GM18951 (cell line): Measurements from ENCODE around the gene ZDHHC4.
A peak's percentile ranks its signal among the peaks of the same experiment; 100 is the strongest.

Source experiments
- POLR2A ChIP-seq: IDR thresholded peaks from 4 replicates; pipeline ENCODE4 v1.6.1; 2011; ENCODE audit warnings: mild to moderate bottlenecking; ENCODE audit not compliant: insufficient read length, insufficient read depth; ENCODE audit errors: extremely low read depth
- in situ Hi-C: fragments of 300-500 bp; cut with MboI; formaldehyde crosslinking; loops from one replicate; pipeline ENCODE4 v1.12.0; 2022; ENCODE audit warnings: low sequenced_read_pairs, mixed read lengths, inconsistent platforms; ENCODE audit not compliant: unreplicated experiment

ZDHHC4 gene

DNA sequence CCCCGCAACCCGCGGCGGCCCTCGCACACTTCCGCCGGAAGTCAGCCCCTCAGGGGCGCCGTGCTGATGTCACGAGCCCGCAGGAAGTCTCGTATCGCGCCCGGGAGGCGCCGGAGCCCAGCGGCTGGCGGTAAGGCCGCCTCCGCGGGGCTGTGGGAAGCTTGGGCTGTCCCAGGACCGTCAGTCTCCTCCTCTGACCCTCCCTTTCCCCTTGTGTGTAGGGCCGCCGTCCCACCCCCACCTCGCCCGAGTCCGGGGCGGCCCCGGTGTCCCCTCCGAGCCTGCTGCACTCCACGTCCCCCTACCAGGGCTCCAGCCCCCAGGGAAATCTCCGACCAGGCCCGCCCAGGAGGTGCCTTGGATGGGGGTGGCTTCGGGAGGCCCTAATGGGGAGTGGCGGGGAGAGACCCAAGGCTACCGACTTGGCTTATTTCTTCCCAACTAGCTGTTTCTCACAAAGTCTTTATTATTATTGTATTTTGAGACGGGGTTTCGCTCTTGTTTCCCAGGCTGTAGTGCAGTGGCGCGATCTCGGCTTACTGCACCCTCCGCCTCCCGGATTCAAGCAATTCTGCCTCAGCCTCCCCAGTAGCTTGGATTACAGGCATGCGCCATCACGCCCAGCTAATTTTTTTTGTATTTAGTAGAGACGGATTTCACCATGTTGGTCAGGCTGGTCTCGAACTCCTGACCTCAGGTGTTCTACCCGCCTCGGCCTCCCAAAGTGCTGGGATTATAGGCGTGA is at the start of gene ZDHHC4:
Gene ZDHHC4, plus strand, starts transcription at position 86 of the 745 bp plus-strand sequence. CDS start 3,108 bp downstream, outside the sequence.
- in situ Hi-C loops, result no loop called here
- TF ChIP-seq POLR2A, result peak; percentile 98

DNA sequence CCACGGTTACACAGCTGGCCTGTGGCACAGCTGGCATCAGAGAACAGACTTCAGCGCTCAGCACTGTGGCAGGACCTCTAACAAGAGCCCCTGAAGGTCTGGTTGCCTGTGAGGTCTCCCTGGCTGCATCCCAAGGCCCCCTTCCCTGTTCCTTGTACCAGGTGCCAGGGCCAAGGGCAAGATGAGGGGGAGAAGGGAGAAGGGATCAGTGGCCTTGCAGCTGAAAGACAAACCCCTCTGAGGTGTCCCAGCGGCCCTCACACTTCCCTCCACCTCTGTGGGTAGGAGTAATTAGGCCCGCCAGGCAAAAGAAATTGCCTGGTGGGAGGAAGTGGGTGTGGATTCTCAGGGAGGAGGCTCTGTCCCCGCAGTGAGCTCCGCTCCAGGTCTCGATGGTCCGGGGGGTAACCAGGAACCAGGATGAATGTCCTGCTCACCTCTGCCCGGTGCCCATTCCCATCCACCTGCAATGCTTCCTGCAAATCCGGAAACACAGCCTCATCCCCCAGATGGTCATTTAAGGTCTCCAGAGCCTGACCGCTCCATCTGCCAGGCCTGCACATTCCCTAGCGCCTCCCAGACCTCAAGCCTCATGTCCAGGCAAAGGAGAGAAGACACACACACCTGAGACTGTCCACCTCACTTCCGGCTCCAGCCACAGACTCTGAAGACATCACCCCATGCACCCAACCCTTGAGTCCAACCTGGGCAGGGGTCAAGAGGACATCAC is 48.7 kb upstream of the ZDHHC4 start:
- in situ Hi-C loops, result no loop called here

DNA sequence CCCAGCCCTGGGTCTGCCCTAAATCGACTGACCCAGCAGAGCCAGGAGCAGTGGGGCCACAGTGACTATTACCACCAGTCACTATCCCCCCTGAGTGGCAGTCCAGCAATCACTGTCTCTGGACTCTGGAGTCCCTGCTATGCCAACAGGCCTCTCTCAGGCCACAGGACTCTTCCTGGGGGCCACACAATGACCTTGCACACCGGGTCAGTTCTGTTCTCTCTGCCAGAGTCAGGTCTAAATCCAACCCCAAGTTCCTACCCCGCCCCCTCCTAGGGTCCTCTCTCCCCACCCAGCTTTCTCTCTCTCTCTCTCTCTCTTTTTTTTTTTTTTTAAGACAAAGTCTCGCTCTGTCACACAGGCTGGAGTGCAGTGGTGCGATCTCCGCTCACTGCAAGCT is 47.6 kb upstream of the ZDHHC4 start:
- TF ChIP-seq POLR2A, result no peak
- in situ Hi-C loops, result no loop called here

More for the DNA sequence above, 48.7 kb upstream of the ZDHHC4 start:
- TF ChIP-seq POLR2A, result no peak

DNA sequence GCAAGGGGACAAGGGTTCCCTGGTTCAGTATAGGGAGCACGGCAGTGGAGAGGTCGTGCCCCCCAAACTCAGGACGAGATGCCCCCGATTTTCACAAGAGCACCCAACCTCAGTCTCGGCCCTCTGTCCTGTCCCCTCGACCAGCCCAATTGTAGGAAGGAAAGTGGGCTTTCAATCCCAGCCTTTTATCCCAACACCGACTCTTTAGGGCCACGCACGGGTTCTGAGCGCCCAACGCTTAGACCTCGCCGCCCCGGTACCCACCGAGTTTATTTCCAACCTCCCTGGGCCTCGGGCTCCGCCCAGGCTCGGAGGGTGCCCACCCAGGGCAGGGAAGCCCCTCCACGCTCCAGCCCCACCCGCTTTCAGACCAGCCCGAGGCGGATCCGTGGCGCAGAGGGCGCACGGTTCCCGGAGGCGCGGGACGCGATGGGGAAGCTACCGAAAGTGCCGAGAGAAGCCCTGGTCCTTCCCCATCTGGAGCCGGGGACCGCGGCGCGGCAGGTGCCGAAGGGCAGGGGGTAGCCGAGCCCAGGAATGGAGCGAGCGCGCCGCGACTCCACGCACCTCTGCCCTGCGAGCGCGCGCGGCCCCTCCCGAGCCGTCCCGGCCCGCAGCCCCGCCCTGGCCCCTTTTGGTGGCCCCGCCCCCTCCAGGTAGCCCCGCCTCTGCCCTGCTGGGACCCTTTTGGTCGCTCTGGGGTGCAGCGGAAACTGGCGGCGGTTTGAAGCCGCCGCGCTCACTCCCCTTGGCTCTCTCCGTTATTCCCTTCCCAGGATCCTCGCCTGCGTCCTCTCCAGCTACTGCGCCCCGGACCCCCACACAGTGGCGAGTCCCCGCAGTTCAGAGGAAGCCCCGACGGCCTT is 46.4 kb upstream of the ZDHHC4 start:
- in situ Hi-C loops, result no loop called here
- TF ChIP-seq POLR2A, result no peak

DNA sequence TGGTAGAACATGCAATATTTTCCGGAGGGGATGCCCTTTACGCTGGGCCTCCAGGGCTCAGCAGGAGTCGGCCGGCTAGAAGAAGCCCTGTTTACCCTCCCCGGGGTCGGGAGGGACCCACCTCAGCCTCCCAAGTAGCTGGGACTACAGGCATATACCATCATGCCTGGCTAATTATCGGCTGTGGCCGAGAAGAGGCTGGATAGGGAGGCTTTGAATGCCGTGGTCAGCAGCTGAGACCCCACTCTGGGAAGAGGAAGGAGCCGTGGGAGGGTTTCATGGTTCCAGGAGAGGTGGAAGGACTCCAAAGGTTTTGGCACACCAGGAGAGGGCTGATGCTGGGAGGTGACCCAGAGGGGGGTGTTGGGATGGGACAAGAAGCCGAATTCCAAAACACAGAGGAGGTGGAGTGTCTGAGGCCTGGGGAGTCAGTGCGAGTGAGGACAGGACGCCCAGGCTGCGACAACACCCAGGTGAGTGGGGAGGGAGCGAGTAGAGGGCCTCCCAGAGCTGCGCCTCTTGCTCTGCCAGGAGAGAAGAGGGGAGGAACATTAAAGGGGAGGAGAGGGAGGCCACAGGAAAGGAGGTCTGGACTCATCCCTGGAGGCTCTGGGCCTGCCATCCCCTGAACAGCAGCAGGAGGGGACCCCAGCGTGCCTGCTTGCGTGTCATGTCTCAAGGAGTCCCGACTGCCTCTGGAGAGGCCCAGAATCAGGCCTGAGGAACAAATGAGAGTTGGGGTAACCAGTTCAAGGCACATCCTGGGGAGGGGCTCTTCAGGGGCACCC is 45.6 kb upstream of the ZDHHC4 start:
- no peak for TF ChIP-seq POLR2A
- in situ Hi-C loops, result no loop called here

DNA sequence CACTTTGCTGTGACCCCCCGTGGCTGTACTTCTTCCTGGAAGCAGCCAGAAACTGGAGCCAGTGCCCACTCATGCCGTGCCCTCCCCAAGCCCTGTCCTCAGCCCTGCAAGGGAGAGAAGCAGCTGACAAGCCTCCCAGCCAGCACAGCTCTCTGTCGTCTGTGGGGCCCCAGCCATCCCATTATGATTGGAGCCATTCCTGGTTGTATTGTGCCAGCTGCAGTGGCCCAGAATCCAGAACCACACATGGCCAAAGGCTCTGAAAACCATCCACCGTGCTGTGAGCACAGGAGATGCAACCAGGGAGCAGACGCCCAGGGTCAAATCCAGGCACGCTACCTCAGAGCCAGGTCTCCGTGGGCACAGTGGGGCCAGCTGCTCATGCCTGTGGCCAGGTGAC is 44.7 kb upstream of the ZDHHC4 start:
- in situ Hi-C loops, result no loop called here
- TF ChIP-seq POLR2A, result no peak

DNA sequence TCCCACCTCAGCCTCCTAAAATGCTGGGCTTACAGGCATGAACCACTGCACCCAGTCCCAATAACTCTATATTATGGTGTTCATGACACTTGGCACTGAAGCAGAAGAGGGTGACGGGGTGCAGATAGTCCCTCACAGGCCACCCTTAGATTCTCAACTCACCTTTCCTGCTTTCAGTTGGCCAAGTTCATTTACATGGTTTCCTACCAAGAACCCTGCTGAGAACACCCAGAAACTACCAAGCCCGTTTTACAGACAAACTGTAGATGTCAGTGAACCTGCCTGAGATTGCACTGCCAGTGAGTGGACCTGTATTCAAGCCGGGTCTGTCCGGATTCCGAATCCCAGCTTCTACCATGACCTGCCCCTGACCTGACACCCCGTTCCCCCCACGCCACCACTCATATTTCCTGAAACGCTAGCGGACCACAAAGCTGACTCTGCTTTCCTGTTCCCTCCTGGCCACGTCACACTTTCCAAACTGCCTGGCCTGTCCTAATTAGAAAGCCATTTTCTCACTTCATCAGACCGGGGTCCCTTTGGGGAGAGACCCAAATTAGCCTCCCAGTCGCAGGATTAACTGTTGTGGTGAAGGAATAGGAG is 43.3 kb upstream of the ZDHHC4 start:
- in situ Hi-C loops, result no loop called here
- TF ChIP-seq POLR2A, result no peak

DNA sequence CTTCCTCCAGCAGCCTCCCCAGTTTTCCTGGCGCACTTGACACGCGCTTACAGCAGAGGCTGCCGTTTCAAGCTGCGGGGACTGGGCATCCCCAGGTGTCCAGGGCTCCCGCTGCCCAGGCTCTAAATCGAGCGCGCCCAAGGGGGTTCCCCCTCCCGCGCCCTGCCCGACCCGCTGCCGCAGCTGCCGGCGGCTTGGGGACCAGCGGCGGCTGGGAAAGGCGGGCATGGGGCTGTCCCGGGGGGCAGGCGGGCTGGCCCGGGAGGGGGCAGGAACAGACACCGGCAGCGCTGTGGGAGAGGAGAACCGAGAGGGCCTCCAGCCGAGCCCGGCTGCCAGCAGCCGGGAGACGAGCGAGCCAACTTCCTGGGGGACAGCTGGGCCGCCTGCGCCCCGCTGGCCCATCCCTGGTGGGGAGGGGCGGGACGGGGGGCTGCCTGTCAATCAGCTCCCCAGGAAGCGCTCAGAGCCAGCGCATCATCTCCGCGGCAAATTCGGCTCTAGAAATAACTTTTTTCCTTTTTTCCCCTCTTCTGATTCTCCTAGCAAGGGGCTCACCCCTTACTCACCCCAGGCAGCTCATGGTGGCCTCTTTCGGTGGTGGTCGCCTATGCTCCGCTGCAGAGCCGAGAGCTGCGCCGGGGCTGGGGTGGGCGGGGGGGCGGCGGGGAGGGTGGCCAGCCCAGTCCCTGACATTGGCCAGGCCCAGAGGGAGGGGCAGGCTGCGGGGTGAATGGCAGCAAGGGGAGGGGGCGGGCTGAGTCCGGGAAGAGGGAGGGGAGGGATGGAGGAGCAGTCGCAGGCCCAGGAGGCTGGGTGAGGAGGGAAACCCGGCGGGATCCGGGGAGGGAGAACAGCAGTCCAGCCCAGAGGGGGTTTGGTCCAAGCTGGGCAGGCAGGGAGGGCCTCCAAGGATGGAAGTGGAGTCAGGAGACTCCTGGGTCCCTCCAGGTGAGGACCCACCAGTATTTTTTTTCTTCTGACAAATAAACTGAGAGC is 40.7 kb upstream of the ZDHHC4 start:
- in situ Hi-C loops, result no loop called here
- TF ChIP-seq POLR2A, result no peak

DNA sequence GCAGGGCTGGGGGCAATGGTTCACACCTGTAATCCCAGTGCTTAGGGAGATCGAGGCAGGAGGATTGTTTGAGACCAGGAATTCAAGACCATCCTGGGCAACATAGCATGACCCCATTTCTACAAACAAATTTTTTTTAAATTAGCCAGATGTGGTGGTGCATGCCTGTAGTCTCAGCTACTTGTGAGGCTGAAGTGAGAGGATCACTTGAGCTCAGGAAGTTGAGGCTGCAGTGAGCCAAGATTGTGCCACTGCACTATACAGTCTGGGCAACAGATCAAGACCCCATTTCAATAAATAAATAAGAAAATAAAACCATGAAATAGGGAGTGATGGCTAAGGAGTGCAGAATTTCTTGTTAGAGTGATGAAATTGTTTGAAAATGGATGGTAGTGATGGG is 34.9 kb upstream of the ZDHHC4 start:
- no peak for TF ChIP-seq POLR2A
- in situ Hi-C loops, result no loop called here

DNA sequence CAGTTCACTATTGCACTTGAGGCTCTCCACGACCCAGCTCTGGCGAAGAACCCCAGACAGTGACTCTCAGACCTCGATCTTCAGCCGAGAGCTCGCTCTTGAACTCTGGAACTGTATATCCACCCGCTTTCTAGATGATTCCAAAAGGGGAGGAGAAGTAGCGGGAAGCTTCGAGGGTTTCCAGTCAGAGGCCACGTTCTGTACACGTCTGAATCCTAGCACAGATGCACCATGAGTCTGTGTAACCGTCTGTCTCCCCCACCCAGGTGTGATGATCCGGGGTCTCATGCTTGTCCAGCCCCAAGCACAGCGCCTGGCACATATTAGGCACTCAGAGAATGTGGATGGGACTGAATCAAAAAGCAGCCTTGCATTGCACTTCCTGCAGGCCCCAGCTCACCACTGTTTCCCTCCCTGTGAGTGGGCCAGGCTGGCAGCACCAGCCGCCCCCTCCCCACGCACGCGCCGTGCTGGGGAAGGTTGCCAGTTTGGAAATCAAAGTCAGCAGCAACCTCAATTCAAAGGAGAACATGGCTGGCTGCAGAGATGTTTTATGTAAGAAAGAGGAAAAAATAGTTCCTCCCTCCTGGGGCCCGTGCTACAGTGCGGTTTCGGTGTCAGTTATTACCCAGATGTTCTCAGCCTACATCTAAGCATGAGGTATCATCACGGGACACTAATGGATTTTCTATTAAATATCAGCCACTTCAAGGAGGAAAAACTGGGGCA is 31.7 kb upstream of the ZDHHC4 start:
- no peak for TF ChIP-seq POLR2A
- in situ Hi-C loops, result no loop called here
